ENCODE measurements around the gene SLC8A2.
"Not testable (repeated sequence)": the region's sequence is repeated elsewhere in the genome, so short reads cannot be mapped to it uniquely, and the experiment has no call there.

The SLC8A2 gene

GRCh38 chr19:47411696-47412095 is 60.0 kb downstream of the SLC8A2 start:
- not testable (repeated sequence) for DNase-seq (ENCODE audit: low spot score)

GRCh38 chr19:47411101-47411500 is 60.6 kb downstream of the SLC8A2 start:
- no peak for DNase-seq (ENCODE audit: low spot score)

- DNase-seq (ENCODE audit: low spot score) = no peak
Measured at GRCh38 chr19:47408156-47408938, 63.3 kb downstream of the SLC8A2 start.

GRCh38 chr19:47407417-47407774 is 64.3 kb downstream of the SLC8A2 start:
- no peak for DNase-seq (ENCODE audit: low spot score)

- DNase-seq (ENCODE audit: low spot score) = no peak
Measured at GRCh38 chr19:47406711-47407416, 64.8 kb downstream of the SLC8A2 start.

GRCh38 chr19:47405854-47406417 is 65.8 kb downstream of the SLC8A2 start:
- DNase-seq (ENCODE audit: low spot score) = no peak

- no peak for DNase-seq (ENCODE audit: low spot score)
Measured at GRCh38 chr19:47405197-47405550, 66.5 kb downstream of the SLC8A2 start.

GRCh38 chr19:47404334-47405196 is 67.1 kb downstream of the SLC8A2 start:
- DNase-seq (ENCODE audit: low spot score) = no peak

GRCh38 chr19:47402504-47402903 is 69.2 kb downstream of the SLC8A2 start:
- no peak for DNase-seq (ENCODE audit: low spot score)

- DNase-seq (ENCODE audit: low spot score) = no peak
Measured at GRCh38 chr19:47398707-47399597, 72.7 kb downstream of the SLC8A2 start.

GRCh38 chr19:47391510-47392223 is 80.0 kb downstream of the SLC8A2 start:
- peak; percentile 82 for DNase-seq (ENCODE audit: low spot score)

- no peak for DNase-seq (ENCODE audit: low spot score)
Measured at GRCh38 chr19:47390533-47391488, 80.9 kb downstream of the SLC8A2 start.

- no peak for DNase-seq (ENCODE audit: low spot score)
Measured at GRCh38 chr19:47389150-47389556, 82.5 kb downstream of the SLC8A2 start.

- not testable (repeated sequence) for DNase-seq (ENCODE audit: low spot score)
Measured at GRCh38 chr19:47388721-47389120, 83.0 kb downstream of the SLC8A2 start.

GRCh38 chr19:47387623-47388022 is 84.1 kb downstream of the SLC8A2 start:
- DNase-seq (ENCODE audit: low spot score) = not testable (repeated sequence)

- not testable (repeated sequence) for DNase-seq (ENCODE audit: low spot score)
Measured at GRCh38 chr19:47386582-47386981, 85.1 kb downstream of the SLC8A2 start.

GRCh38 chr19:47384533-47384932 is 87.2 kb downstream of the SLC8A2 start:
- not testable (repeated sequence) for DNase-seq (ENCODE audit: low spot score)

- not testable (repeated sequence) for DNase-seq (ENCODE audit: low spot score)
Measured at GRCh38 chr19:47383890-47384289, 87.8 kb downstream of the SLC8A2 start.

GRCh38 chr19:47381653-47382279 is 89.9 kb downstream of the SLC8A2 start:
- no peak for DNase-seq (ENCODE audit: low spot score)
